Measurements from ENCODE around the gene NNMT. TPM values are rescaled to one million over a fixed set of nuclear protein-coding genes. Genes with fewer than 3 reads are reported as not detected.

NNMT gene
- total RNA-seq, 1 experiment from 2014 or later = not detected

DNA sequence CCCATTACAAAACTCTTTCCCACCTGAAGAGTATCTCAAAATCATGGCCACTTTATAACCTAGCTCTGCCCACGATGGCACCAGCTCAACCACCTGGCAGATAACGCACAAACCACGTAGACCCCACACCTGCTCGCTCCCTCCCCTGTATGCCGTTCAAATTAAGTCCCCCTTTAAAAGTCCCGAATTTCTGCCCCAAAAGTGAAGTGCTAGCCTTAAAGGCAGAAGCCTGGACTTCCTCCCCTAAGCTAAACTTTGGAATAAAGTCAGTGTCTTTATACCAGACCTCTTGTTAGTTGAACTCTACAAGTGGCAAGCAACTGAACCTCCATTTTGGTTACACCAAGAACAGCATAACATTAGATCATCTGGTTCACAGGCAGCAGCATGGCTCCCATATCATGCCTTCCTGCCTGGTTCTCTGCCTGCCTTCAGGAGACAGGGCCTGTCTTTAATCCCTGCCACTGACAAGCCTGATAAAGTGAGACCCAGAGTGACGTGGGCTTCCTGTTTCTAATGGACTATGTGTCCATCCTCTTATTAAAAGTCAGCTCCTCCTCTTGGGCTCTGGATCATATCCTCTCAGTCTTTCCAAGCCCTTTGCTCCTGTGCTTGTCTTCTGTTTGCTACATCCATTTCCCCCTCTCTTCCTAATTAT, 32.6 kb upstream of the NNMT start:
- Histone ChIP-seq H4K8ac (replicated peaks; ENCODE audit: insufficient read length, low read depth, low read length) (no peak overlapping the region), H3K79me2 (ENCODE audit: insufficient read depth, low read length) (no peaks in the 10 kb centered on the region), H3K79me1 (ENCODE audit: insufficient read depth, low read depth, low read length, poor library complexity, severe bottlenecking) (no peaks in the 10 kb centered on the region), H3K56ac (ENCODE audit: insufficient read length, low read depth, low read length) (no peak overlapping the region), H3K4ac (ENCODE audit: low read depth, low read length) (no peak overlapping the region), H3K4me2 (ENCODE audit: insufficient read depth, insufficient read length, low read length) (no peak overlapping the region), H2AK5ac (ENCODE audit: insufficient read length, low read length) (no peak overlapping the region), H3K27me3 (ENCODE audit: insufficient read depth, low read length) (no peaks in the 10 kb centered on the region), H2BK120ac (ENCODE audit: low read depth, low read length, poor library complexity, severe bottlenecking) (no peak overlapping the region), H3K23me2 (ENCODE audit: insufficient read length, low read depth, low read length, poor library complexity, severe bottlenecking) (no peaks in the 10 kb centered on the region), H2BK12ac (ENCODE audit: insufficient read length, low read depth, low read length) (no peak overlapping the region), H3K14ac (ENCODE audit: insufficient read depth, low read length) (no peak overlapping the region), H2BK20ac (ENCODE audit: low read depth, low read length, poor library complexity, severe bottlenecking) (no peak overlapping the region), H2BK15ac (ENCODE audit: low read depth, low read length) (no peak overlapping the region), H4K91ac (ENCODE audit: insufficient read length, low read depth, low read length) (no peak overlapping the region), H4K5ac (ENCODE audit: insufficient read length, low read depth, low read length) (no peak overlapping the region), H4K20me1 (ENCODE audit: control insufficient read depth, insufficient read depth, insufficient read length) (no peaks in the 10 kb centered on the region), H2BK5ac (ENCODE audit: insufficient read length, low read length) (no peak overlapping the region), H3K9ac (ENCODE audit: extremely low read depth, insufficient read length, low read length) (no peak overlapping the region), H3K4me1 (ENCODE audit: insufficient read depth, low read length) (no peaks in the 10 kb centered on the region), H3K9me3 (ENCODE audit: control insufficient read depth, low read depth, low read length) (no peaks in the 10 kb centered on the region), H3K23ac (ENCODE audit: insufficient read length, low read depth, low read length) (no peak overlapping the region), H3K18ac (ENCODE audit: insufficient read length, low read depth, low read length) (no peak overlapping the region), H2AFZ (ENCODE audit: low read length) (no peak overlapping the region), H3T11ph (ENCODE audit: low read length) (no peak overlapping the region), H3K27ac (ENCODE audit: insufficient read length, low read depth, low read length) (no peak overlapping the region)
- Mint-ChIP-seq H3K36me3 (ENCODE audit: insufficient read depth in 1 of 3, low read depth in 3 of 3) (no peaks in the 10 kb centered on the region), H3K4me1 (peaks cover 0 to 4% of the 10 kb centered on the region in 2 experiments; a peak in 2 of 4 replicates), H3K4me3 (no peak overlapping the region), H3K9me3 (no peaks in the 10 kb centered on the region), H3K27me3 (ENCODE audit: low read depth) (peaks cover 3% of the 10 kb centered on the region), H3K27ac (no peak overlapping the region)
- no peak for DNase-seq
- TF ChIP-seq, protein P1, sequence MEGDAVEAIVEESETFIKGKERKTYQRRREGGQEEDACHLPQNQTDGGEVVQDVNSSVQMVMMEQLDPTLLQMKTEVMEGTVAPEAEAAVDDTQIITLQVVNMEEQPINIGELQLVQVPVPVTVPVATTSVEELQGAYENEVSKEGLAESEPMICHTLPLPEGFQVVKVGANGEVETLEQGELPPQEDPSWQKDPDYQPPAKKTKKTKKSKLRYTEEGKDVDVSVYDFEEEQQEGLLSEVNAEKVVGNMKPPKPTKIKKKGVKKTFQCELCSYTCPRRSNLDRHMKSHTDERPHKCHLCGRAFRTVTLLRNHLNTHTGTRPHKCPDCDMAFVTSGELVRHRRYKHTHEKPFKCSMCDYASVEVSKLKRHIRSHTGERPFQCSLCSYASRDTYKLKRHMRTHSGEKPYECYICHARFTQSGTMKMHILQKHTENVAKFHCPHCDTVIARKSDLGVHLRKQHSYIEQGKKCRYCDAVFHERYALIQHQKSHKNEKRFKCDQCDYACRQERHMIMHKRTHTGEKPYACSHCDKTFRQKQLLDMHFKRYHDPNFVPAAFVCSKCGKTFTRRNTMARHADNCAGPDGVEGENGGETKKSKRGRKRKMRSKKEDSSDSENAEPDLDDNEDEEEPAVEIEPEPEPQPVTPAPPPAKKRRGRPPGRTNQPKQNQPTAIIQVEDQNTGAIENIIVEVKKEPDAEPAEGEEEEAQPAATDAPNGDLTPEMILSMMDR (conservative IDR thresholded peaks at IDR 0.05) = no peak
- WGBS (ENCODE audit: extremely low coverage, insufficient read length, low lambda C conversion rate) = no CpG with 5 or more reads among the region's 7 CpGs
